Activated CD4-positive, alpha-beta T cell treated with anti-CD3 and anti-CD28 coated beads for 36 hours (primary cell): Measurements from ENCODE around the gene DEFB129. TPM values are rescaled to one million over a fixed set of nuclear protein-coding genes. Genes with fewer than 3 reads are reported as not detected.
"Not testable (repeated sequence)": the region's sequence is repeated elsewhere in the genome, so short reads cannot be mapped to it uniquely, and the experiment has no call there.

Experiments
- ATAC-seq: fragments of 200-7000 bp; cut with Tn5 transposase; one replicate; pipeline ENCODE4 v1.10.0; 2021; ENCODE audit warnings: mild to moderate bottlenecking, moderate library complexity
- CTCF ChIA-PET: fragments of 350-600 bp; sonication (Branson Sonifier 250); formaldehyde crosslinking; loops from one replicate; lab custom pipeline; 2021; ENCODE audit warnings: antibody characterized with exemption; lab: Charles Lee
- POLR2A ChIA-PET: fragments of 350-600 bp; sonication (Branson Sonifier 250); formaldehyde crosslinking; loops from one replicate; lab custom pipeline; 2021; ENCODE audit warnings: antibody characterized with exemption, inconsistent platforms; lab: Charles Lee
- DNase-seq: peaks from one replicate; pipeline ENCODE4 v3.0.0-alpha.2; 2020
- H3K27ac Mint-ChIP-seq: one replicate; pipeline ENCODE4 v1.8.0; 2021; ENCODE audit warnings: mixed read lengths
- H3K27me3 Mint-ChIP-seq: one replicate; pipeline ENCODE4 v1.8.0; 2021; ENCODE audit warnings: mixed read lengths
- H3K36me3 Mint-ChIP-seq: one replicate; pipeline ENCODE4 v1.8.0; 2021; ENCODE audit warnings: low read depth, mixed read lengths
- H3K4me1 Mint-ChIP-seq: one replicate; pipeline ENCODE4 v1.8.0; 2021; ENCODE audit warnings: mixed read lengths
- H3K4me3 Mint-ChIP-seq: one replicate; pipeline ENCODE4 v1.8.0; 2021; ENCODE audit warnings: mild to moderate bottlenecking, moderate library complexity, mixed read lengths
- H3K9me3 Mint-ChIP-seq: one replicate; pipeline ENCODE4 v1.8.0; 2021; ENCODE audit warnings: low read depth, mixed read lengths
- intact Hi-C, 2 experiments: fragments of 100-400 bp; cut with DNase I in 1 of 2; cut with micrococcal nuclease in 1 of 2; formaldehyde crosslinking; loops; one replicate each; pipeline versions ENCODE4 v1.14.2 to v1.15.1; 2022 to 2024; cut with DNase I, micrococcal nuclease
- total RNA-seq, 2 experiments: library from RNA; stranded (reverse); gene quantifications; one replicate each; pipeline ENCODE4 v1.2.3, GENCODE V29; 2021

DEFB129 gene
- total RNA-seq, 2 experiments from 2014 or later = not detected

- H3K4me1 Mint-ChIP-seq = peaks cover 17% of the 10 kb centered on the region
- H3K36me3 Mint-ChIP-seq, H3K4me3 Mint-ChIP-seq, ATAC-seq, H3K27me3 Mint-ChIP-seq, DNase-seq, H3K9me3 Mint-ChIP-seq, intact Hi-C loops, H3K27ac Mint-ChIP-seq: not testable (repeated sequence)
- ChIA-PET POLR2A (interaction anchor here (0.6 kb wide), 1 partner anchor 23 kb away, joined by 6 read pairs; no protein-coding TSS in a partner anchor), CTCF (interaction anchor here (1.6 kb wide), 1 partner anchor 13 kb away, joined by 9 read pairs; no protein-coding TSS in a partner anchor)
Observed at GRCh38 chr20:253447-253846, 26.4 kb downstream of the DEFB129 start.

- no peaks in the 10 kb centered on the region for H3K9me3 Mint-ChIP-seq
- H3K36me3 Mint-ChIP-seq = no peaks in the 10 kb centered on the region
- ChIA-PET CTCF (interaction anchor here (0.9 to 2.1 kb wide), 4 partner anchors 9 to 74 kb away, joined by 3 to 7 read pairs (median 4); no protein-coding TSS in a partner anchor), POLR2A (no interaction called here)
- ATAC-seq (no peak), DNase-seq (no peak)
- no peak within 1 kb of the TSS for H3K4me3 Mint-ChIP-seq
- no peaks in the 10 kb centered on the region for H3K27me3 Mint-ChIP-seq
- peaks cover 16% of the 10 kb centered on the region for H3K4me1 Mint-ChIP-seq
- peak within 1 kb of the TSS; percentile 23 for H3K27ac Mint-ChIP-seq
- intact Hi-C loops = no loop called here
Observed at GRCh38 chr20:257419-257818, 30.4 kb downstream of the DEFB129 start, which contains the start of gene DEFB132. Gene DEFB132, plus strand, starts transcription at chr20:257724. Its CDS starts 55 bp downstream, at chr20:257779.

GRCh38 chr20:258269-258858 lies 31.3 kb downstream of the DEFB129 start:
- peaks cover 14% of the 10 kb centered on the region for H3K4me1 Mint-ChIP-seq
- intact Hi-C loops = no loop called here
- peak overlapping the region; percentile 23 for H3K27ac Mint-ChIP-seq

GRCh38 chr20:258963-259362 lies 31.9 kb downstream of the DEFB129 start:
- Mint-ChIP-seq H3K27ac (peak overlapping the region; percentile 22), H3K4me1 (peaks cover 14% of the 10 kb centered on the region)

More at GRCh38 chr20:258269-258858, 31.3 kb downstream of the DEFB129 start:
- H3K4me3 Mint-ChIP-seq = no peak overlapping the region
- POLR2A ChIA-PET = no interaction called here
- H3K36me3 Mint-ChIP-seq = no peaks in the 10 kb centered on the region
- H3K9me3 Mint-ChIP-seq = no peaks in the 10 kb centered on the region
- no peaks in the 10 kb centered on the region for H3K27me3 Mint-ChIP-seq
- DNase-seq (peak; percentile 21), ATAC-seq (peak; percentile 92)
- CTCF ChIA-PET = interaction anchor here (0.6 to 1.8 kb wide), 10 partner anchors 9 to 194 kb away, joined by 3 to 7 read pairs (median 3); no protein-coding TSS in a partner anchor

GRCh38 chr20:259981-260380 lies 32.9 kb downstream of the DEFB129 start:
- Mint-ChIP-seq H3K4me3 (no peak overlapping the region), H3K9me3 (no peaks in the 10 kb centered on the region), H3K36me3 (no peaks in the 10 kb centered on the region), H3K27ac (no peak overlapping the region), H3K4me1 (peaks cover 14% of the 10 kb centered on the region), H3K27me3 (no peaks in the 10 kb centered on the region)
- DNase-seq (no peak), ATAC-seq (no peak)
- POLR2A ChIA-PET = no interaction called here
- CTCF ChIA-PET = interaction anchor here (1.2 to 1.8 kb wide), 3 partner anchors 13 to 40 kb away, joined by 3 to 7 read pairs (median 4); no protein-coding TSS in a partner anchor
- intact Hi-C loops = no loop called here

More at GRCh38 chr20:258963-259362, 31.9 kb downstream of the DEFB129 start:
- DNase-seq (peak; percentile 24), ATAC-seq (peak; percentile 47)
- no peaks in the 10 kb centered on the region for H3K36me3 Mint-ChIP-seq
- POLR2A ChIA-PET = no interaction called here
- H3K9me3 Mint-ChIP-seq = no peaks in the 10 kb centered on the region
- H3K27me3 Mint-ChIP-seq = no peaks in the 10 kb centered on the region
- intact Hi-C loops = no loop called here
- CTCF ChIA-PET = interaction anchor here (0.6 to 1.8 kb wide), 8 partner anchors 12 to 158 kb away, joined by 3 to 7 read pairs (median 3); no protein-coding TSS in a partner anchor
- no peak overlapping the region for H3K4me3 Mint-ChIP-seq

- ChIA-PET CTCF (interaction anchor here (1.1 to 4.6 kb wide), 3 partner anchors 16 to 56 kb away, joined by 3 to 29 read pairs (median 22); no protein-coding TSS in a partner anchor), POLR2A (no interaction called here)
- intact Hi-C loops = no loop called here
- Mint-ChIP-seq H3K36me3 (no peaks in the 10 kb centered on the region), H3K4me1 (peaks cover 12% of the 10 kb centered on the region), H3K27ac (no peak overlapping the region), H3K27me3 (peaks cover 4% of the 10 kb centered on the region), H3K4me3 (no peak overlapping the region), H3K9me3 (no peaks in the 10 kb centered on the region)
- no peak for DNase-seq
- no peak for ATAC-seq
Observed at GRCh38 chr20:263701-264100, 36.6 kb downstream of the DEFB129 start.

- DNase-seq (peak; percentile 96), ATAC-seq (peak; percentile 96)
- peaks cover 4% of the 10 kb centered on the region for H3K27me3 Mint-ChIP-seq
- CTCF ChIA-PET = interaction anchor here (0.5 to 4.6 kb wide), 40 partner anchors 8 to 188 kb away, joined by 3 to 29 read pairs (median 4); partner anchors contain the start of genes DEFB126, DEFB129, DEFB132 and TRIB3
- H3K4me1 Mint-ChIP-seq = peaks cover 7% of the 10 kb centered on the region
- POLR2A ChIA-PET = no interaction called here
- H3K9me3 Mint-ChIP-seq = no peaks in the 10 kb centered on the region
- intact Hi-C loops = loop anchor here (1.0 to 2.0 kb wide), 5 partner anchors 23 to 63 kb away; partner anchors contain the start of gene C20orf96 (in 1 of the 2)
- peak overlapping the region; percentile 71 for H3K27ac Mint-ChIP-seq
- peak overlapping the region; percentile 70 for H3K4me3 Mint-ChIP-seq
- H3K36me3 Mint-ChIP-seq = no peaks in the 10 kb centered on the region
Observed at GRCh38 chr20:266596-267562, 39.8 kb downstream of the DEFB129 start.

GRCh38 chr20:270517-270916 lies 43.5 kb downstream of the DEFB129 start:
- H3K27ac Mint-ChIP-seq = no peak overlapping the region
- peaks cover 4% of the 10 kb centered on the region for H3K27me3 Mint-ChIP-seq
- DNase-seq = no peak
- H3K4me3 Mint-ChIP-seq = no peak overlapping the region
- ATAC-seq = no peak
- peaks cover 7% of the 10 kb centered on the region for H3K4me1 Mint-ChIP-seq
- no peaks in the 10 kb centered on the region for H3K36me3 Mint-ChIP-seq
- ChIA-PET CTCF (interaction anchor here (0.8 to 1.5 kb wide), 3 partner anchors 9 to 66 kb away, joined by 3 to 4 read pairs (median 3); no protein-coding TSS in a partner anchor), POLR2A (no interaction called here)
- intact Hi-C loops = no loop called here
- no peaks in the 10 kb centered on the region for H3K9me3 Mint-ChIP-seq

- Mint-ChIP-seq H3K36me3 (no peaks in the 10 kb centered on the region), H3K4me1 (peaks cover 7% of the 10 kb centered on the region), H3K4me3 (no peak overlapping the region), H3K27ac (no peak overlapping the region), H3K27me3 (peaks cover 2% of the 10 kb centered on the region), H3K9me3 (no peaks in the 10 kb centered on the region)
- intact Hi-C loops = no loop called here
- ChIA-PET CTCF (interaction anchor here (1.1 kb wide), 1 partner anchor 8 kb away, joined by 3 read pairs; no protein-coding TSS in a partner anchor), POLR2A (no interaction called here)
- DNase-seq = no peak
- no peak for ATAC-seq
Observed at GRCh38 chr20:271069-271468, 44.0 kb downstream of the DEFB129 start.

GRCh38 chr20:271528-271927 lies 44.5 kb downstream of the DEFB129 start:
- intact Hi-C loops = no loop called here
- POLR2A ChIA-PET = no interaction called here
- peaks cover 3% of the 10 kb centered on the region for H3K4me1 Mint-ChIP-seq
- H3K9me3 Mint-ChIP-seq = no peaks in the 10 kb centered on the region
- no peak overlapping the region for H3K27ac Mint-ChIP-seq
- CTCF ChIA-PET = no interaction called here
- H3K27me3 Mint-ChIP-seq = no peaks in the 10 kb centered on the region
- no peak for ATAC-seq
- H3K36me3 Mint-ChIP-seq = no peaks in the 10 kb centered on the region
- no peak overlapping the region for H3K4me3 Mint-ChIP-seq
- no peak for DNase-seq

- POLR2A ChIA-PET = no interaction called here
- Mint-ChIP-seq H3K27ac (no peak overlapping the region), H3K9me3 (no peaks in the 10 kb centered on the region), H3K4me3 (no peak overlapping the region), H3K4me1 (no peaks in the 10 kb centered on the region), H3K27me3 (no peaks in the 10 kb centered on the region), H3K36me3 (no peaks in the 10 kb centered on the region)
- intact Hi-C loops = no loop called here
- ATAC-seq = no peak
- no peak for DNase-seq
- CTCF ChIA-PET = interaction anchor here (0.6 to 0.7 kb wide), 2 partner anchors 15 to 147 kb away, joined by 3 read pairs; partner anchors contain the start of gene DEFB132
Observed at GRCh38 chr20:272718-273117, 45.7 kb downstream of the DEFB129 start.
